ENCODE measurements around the gene SH3BP2.

The SH3BP2 gene

GRCh38 chr4:2858451-2859217 is 65.7 kb downstream of the SH3BP2 start:
- peaks cover 46% of the 10 kb centered on the region for H3K4me1 Mint-ChIP-seq (ENCODE audit: low read depth)
- H3K9me3 Mint-ChIP-seq: no peaks in the 10 kb centered on the region
- no peak overlapping the region for H3K27ac Mint-ChIP-seq
- H3K36me3 Mint-ChIP-seq (ENCODE audit: low read depth): peaks cover 33% of the 10 kb centered on the region
- DNase-seq (ENCODE audit: low spot score): no peak
- no peaks in the 10 kb centered on the region for H3K27me3 Mint-ChIP-seq (ENCODE audit: low read depth)
- H3K4me3 Mint-ChIP-seq: no peak overlapping the region

GRCh38 chr4:2859514-2859913 is 66.6 kb downstream of the SH3BP2 start:
- DNase-seq (ENCODE audit: low spot score): no peak
- Mint-ChIP-seq H3K9me3 (no peaks in the 10 kb centered on the region), H3K36me3 (ENCODE audit: low read depth) (peaks cover 31% of the 10 kb centered on the region), H3K4me1 (ENCODE audit: low read depth) (peaks cover 41% of the 10 kb centered on the region), H3K27me3 (ENCODE audit: low read depth) (no peaks in the 10 kb centered on the region), H3K27ac (peak overlapping the region; percentile 50), H3K4me3 (no peak overlapping the region)

- H3K9me3 Mint-ChIP-seq: no peaks in the 10 kb centered on the region
- no peaks in the 10 kb centered on the region for H3K27me3 Mint-ChIP-seq (ENCODE audit: low read depth)
- no peak overlapping the region for H3K27ac Mint-ChIP-seq
- peaks cover 21% of the 10 kb centered on the region for H3K36me3 Mint-ChIP-seq (ENCODE audit: low read depth)
- DNase-seq (ENCODE audit: low spot score): no peak
- H3K4me1 Mint-ChIP-seq (ENCODE audit: low read depth): peaks cover 45% of the 10 kb centered on the region
- H3K4me3 Mint-ChIP-seq: no peak overlapping the region
Measured at GRCh38 chr4:2860391-2861348, 67.8 kb downstream of the SH3BP2 start.

- H3K27ac Mint-ChIP-seq: no peak overlapping the region
- H3K9me3 Mint-ChIP-seq: no peaks in the 10 kb centered on the region
- H3K4me3 Mint-ChIP-seq: no peak overlapping the region
- no peaks in the 10 kb centered on the region for H3K27me3 Mint-ChIP-seq (ENCODE audit: low read depth)
- peaks cover 44% of the 10 kb centered on the region for H3K4me1 Mint-ChIP-seq (ENCODE audit: low read depth)
- peaks cover 17% of the 10 kb centered on the region for H3K36me3 Mint-ChIP-seq (ENCODE audit: low read depth)
- DNase-seq (ENCODE audit: low spot score): no peak
Measured at GRCh38 chr4:2861631-2862436, 68.9 kb downstream of the SH3BP2 start.

GRCh38 chr4:2862528-2862927 is 69.6 kb downstream of the SH3BP2 start:
- peaks cover 47% of the 10 kb centered on the region for H3K4me1 Mint-ChIP-seq (ENCODE audit: low read depth)
- H3K27ac Mint-ChIP-seq: no peak overlapping the region
- H3K36me3 Mint-ChIP-seq (ENCODE audit: low read depth): peaks cover 13% of the 10 kb centered on the region

GRCh38 chr4:2863649-2864048 is 70.8 kb downstream of the SH3BP2 start:
- Mint-ChIP-seq H3K4me1 (ENCODE audit: low read depth) (peaks cover 45% of the 10 kb centered on the region), H3K4me3 (no peak overlapping the region), H3K9me3 (no peaks in the 10 kb centered on the region), H3K36me3 (ENCODE audit: low read depth) (peaks cover 12% of the 10 kb centered on the region), H3K27me3 (ENCODE audit: low read depth) (no peaks in the 10 kb centered on the region), H3K27ac (no peak overlapping the region)
- no peak for DNase-seq (ENCODE audit: low spot score)

More at GRCh38 chr4:2862528-2862927, 69.6 kb downstream of the SH3BP2 start:
- H3K4me3 Mint-ChIP-seq: no peak overlapping the region
- DNase-seq (ENCODE audit: low spot score): no peak
- no peaks in the 10 kb centered on the region for H3K9me3 Mint-ChIP-seq
- H3K27me3 Mint-ChIP-seq (ENCODE audit: low read depth): no peaks in the 10 kb centered on the region

GRCh38 chr4:2865196-2865780 is 72.4 kb downstream of the SH3BP2 start:
- no peak for DNase-seq (ENCODE audit: low spot score)
- peaks cover 36% of the 10 kb centered on the region for H3K4me1 Mint-ChIP-seq (ENCODE audit: low read depth)
- H3K4me3 Mint-ChIP-seq: no peak overlapping the region
- no peaks in the 10 kb centered on the region for H3K9me3 Mint-ChIP-seq
- no peaks in the 10 kb centered on the region for H3K27me3 Mint-ChIP-seq (ENCODE audit: low read depth)
- H3K36me3 Mint-ChIP-seq (ENCODE audit: low read depth): peaks cover 9% of the 10 kb centered on the region
- peak overlapping the region; percentile 55 for H3K27ac Mint-ChIP-seq

GRCh38 chr4:2866160-2866861 is 73.4 kb downstream of the SH3BP2 start:
- H3K36me3 Mint-ChIP-seq (ENCODE audit: low read depth): peaks cover 8% of the 10 kb centered on the region
- H3K4me1 Mint-ChIP-seq (ENCODE audit: low read depth): peaks cover 34% of the 10 kb centered on the region
- H3K27ac Mint-ChIP-seq: no peak overlapping the region
- no peaks in the 10 kb centered on the region for H3K27me3 Mint-ChIP-seq (ENCODE audit: low read depth)
- DNase-seq (ENCODE audit: low spot score): no peak
- H3K4me3 Mint-ChIP-seq: no peak overlapping the region
- H3K9me3 Mint-ChIP-seq: no peaks in the 10 kb centered on the region

GRCh38 chr4:2866891-2867290 is 74.0 kb downstream of the SH3BP2 start:
- Mint-ChIP-seq H3K27me3 (ENCODE audit: low read depth) (no peaks in the 10 kb centered on the region), H3K4me1 (ENCODE audit: low read depth) (peaks cover 40% of the 10 kb centered on the region), H3K9me3 (no peaks in the 10 kb centered on the region), H3K36me3 (ENCODE audit: low read depth) (peaks cover 9% of the 10 kb centered on the region), H3K4me3 (no peak overlapping the region), H3K27ac (no peak overlapping the region)
- no peak for DNase-seq (ENCODE audit: low spot score)

GRCh38 chr4:2867758-2868491 is 75.0 kb downstream of the SH3BP2 start:
- H3K4me3 Mint-ChIP-seq: no peak overlapping the region
- no peak for DNase-seq (ENCODE audit: low spot score)
- peaks cover 10% of the 10 kb centered on the region for H3K36me3 Mint-ChIP-seq (ENCODE audit: low read depth)
- no peaks in the 10 kb centered on the region for H3K9me3 Mint-ChIP-seq
- H3K27ac Mint-ChIP-seq: peak overlapping the region; percentile 0
- no peaks in the 10 kb centered on the region for H3K27me3 Mint-ChIP-seq (ENCODE audit: low read depth)
- peaks cover 35% of the 10 kb centered on the region for H3K4me1 Mint-ChIP-seq (ENCODE audit: low read depth)

GRCh38 chr4:2868877-2869487 is 76.1 kb downstream of the SH3BP2 start:
- Mint-ChIP-seq H3K36me3 (ENCODE audit: low read depth) (peaks cover 10% of the 10 kb centered on the region), H3K27ac (no peak overlapping the region), H3K4me1 (ENCODE audit: low read depth) (peaks cover 42% of the 10 kb centered on the region), H3K27me3 (ENCODE audit: low read depth) (no peaks in the 10 kb centered on the region), H3K9me3 (no peaks in the 10 kb centered on the region), H3K4me3 (no peak overlapping the region)
- DNase-seq (ENCODE audit: low spot score): no peak

- H3K36me3 Mint-ChIP-seq (ENCODE audit: low read depth): peaks cover 10% of the 10 kb centered on the region
- no peak overlapping the region for H3K4me3 Mint-ChIP-seq
- H3K4me1 Mint-ChIP-seq (ENCODE audit: low read depth): peaks cover 42% of the 10 kb centered on the region
- H3K9me3 Mint-ChIP-seq: no peaks in the 10 kb centered on the region
- no peak overlapping the region for H3K27ac Mint-ChIP-seq
- no peak for DNase-seq (ENCODE audit: low spot score)
- H3K27me3 Mint-ChIP-seq (ENCODE audit: low read depth): no peaks in the 10 kb centered on the region
Measured at GRCh38 chr4:2869659-2870058, 76.8 kb downstream of the SH3BP2 start.
